Thymus (tissue), 11 donors: ENCODE measurements around the gene DNAJA4. TPM values are rescaled to one million over a fixed set of nuclear protein-coding genes. Genes with fewer than 3 reads are reported as not detected.

Experiments
- DNase-seq, 9 donors: peaks; one replicate each; pipeline ENCODE4 v3.0.0-alpha.2; 2013; ENCODE audit warnings: low spot score in 9 of 9, low read depth in 6 of 9, missing footprints in 1 of 9
- H3K27ac ChIP-seq, 2 donors: one replicate each; pipeline ENCODE4 v1.5.1; 2013; ENCODE audit warnings: control low read depth in 1 of 2, low read depth in 1 of 2, low read length in 1 of 2, mild to moderate bottlenecking in 1 of 2, moderate library complexity in 1 of 2
- H3K27me3 ChIP-seq, 2 donors: one replicate each; pipeline ENCODE4 v1.5.1; 2013; ENCODE audit warnings: low read length in 1 of 2; ENCODE audit not compliant: control insufficient read depth in 2 of 2, insufficient read depth in 1 of 2
- H3K36me3 ChIP-seq, 2 donors: one replicate each; pipeline ENCODE4 v1.5.1; 2013; ENCODE audit warnings: low read length in 1 of 2, mild to moderate bottlenecking in 1 of 2, moderate library complexity in 1 of 2; ENCODE audit not compliant: control insufficient read depth in 2 of 2, insufficient read depth in 2 of 2
- H3K4me1 ChIP-seq, 2 donors: one replicate each; pipeline ENCODE4 v1.5.1; 2013; ENCODE audit warnings: low read length in 2 of 2; ENCODE audit not compliant: control insufficient read depth in 2 of 2, insufficient read depth in 2 of 2
- H3K4me3 ChIP-seq, 2 donors: one replicate each; pipeline ENCODE4 v1.5.1; 2013; ENCODE audit warnings: low read length in 2 of 2, control low read depth in 1 of 2, mild to moderate bottlenecking in 1 of 2
- H3K9me3 ChIP-seq, 2 donors: one replicate each; pipeline ENCODE4 v1.5.1; 2013; ENCODE audit warnings: low read length in 1 of 2, mild to moderate bottlenecking in 1 of 2; ENCODE audit not compliant: control insufficient read depth in 2 of 2, insufficient read depth in 1 of 2
- WGBS: extraction: QIAGEN DNeasy Blood & Tissue Kit; methylation state at CpG from one replicate; pipeline ENCODE4 v1.1.7; 2013; 5-methylcytosine and 5-hydroxymethylcytosine counted together
- polyA plus RNA-seq: library from polyadenylated mRNA; stranded (reverse); fragments of 200-250 nt; gene quantifications from one replicate; pipeline ENCODE4 v1.2.3, GENCODE V29; 2013
- total RNA-seq: library from RNA; stranded (reverse); fragments of 120-200 nt; gene quantifications from one replicate; pipeline ENCODE4 v1.2.4, GENCODE V29; 2013
- donor health status: healthy.

The DNAJA4 gene
- total and polyA plus RNA-seq, 2 donors, result 6.2 to 19.0 TPM

GRCh38 chr15:78282324-78282723 lies 18.0 kb downstream of the DNAJA4 start:
- Histone ChIP-seq H3K27ac (no peak overlapping the region), H3K9me3 (no peaks in the 10 kb centered on the region), H3K4me3 (no peak overlapping the region), H3K4me1 (no peaks in the 10 kb centered on the region), H3K36me3 (peaks cover 48 to 61% of the 10 kb centered on the region in 2 donors), H3K27me3 (no peaks in the 10 kb centered on the region)
- no peak for DNase-seq
- 100% methylated on average over 2 of the region's 2 CpGs for WGBS

DNA sequence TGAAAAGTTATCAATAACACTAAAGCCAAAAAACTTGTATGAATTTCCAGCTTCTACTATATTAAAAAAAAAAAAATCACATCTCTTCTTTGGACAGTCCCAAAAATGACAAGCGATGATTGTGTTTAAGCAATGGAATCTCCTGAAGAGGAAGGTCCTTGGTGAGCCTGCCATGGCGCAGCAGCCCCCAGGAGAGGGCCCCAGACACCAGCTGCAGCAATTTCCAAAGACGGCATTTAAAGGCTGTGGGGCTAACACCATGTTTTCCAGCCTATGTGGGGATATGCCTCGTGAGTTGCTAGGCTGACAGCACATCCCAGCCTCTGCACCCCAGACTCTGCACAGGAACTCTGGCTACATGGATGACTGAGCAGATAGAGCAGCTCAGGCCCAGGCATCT lies 20.4 kb downstream of the DNAJA4 start:
- Histone ChIP-seq H3K27ac (no peak overlapping the region), H3K4me3 (no peak overlapping the region)
- WGBS, result 97% methylated on average over 4 of the region's 4 CpGs

GRCh38 chr15:78290222-78290621 lies 25.9 kb downstream of the DNAJA4 start:
- H3K27me3 ChIP-seq, result no peaks in the 10 kb centered on the region
- H3K4me3 ChIP-seq, result no peak overlapping the region
- H3K9me3 ChIP-seq, result no peaks in the 10 kb centered on the region
- 87% methylated on average over 3 of the region's 3 CpGs for WGBS
- H3K27ac ChIP-seq, result no peak overlapping the region
- no peak for DNase-seq
- H3K4me1 ChIP-seq, result no peaks in the 10 kb centered on the region
- peaks cover 27 to 45% of the 10 kb centered on the region in 2 donors for H3K36me3 ChIP-seq

More for the DNA sequence above, 20.4 kb downstream of the DNAJA4 start:
- Histone ChIP-seq H3K4me1 (no peaks in the 10 kb centered on the region), H3K9me3 (no peaks in the 10 kb centered on the region), H3K36me3 (peaks cover 42 to 73% of the 10 kb centered on the region in 2 donors), H3K27me3 (no peaks in the 10 kb centered on the region)
- no peak for DNase-seq

DNA sequence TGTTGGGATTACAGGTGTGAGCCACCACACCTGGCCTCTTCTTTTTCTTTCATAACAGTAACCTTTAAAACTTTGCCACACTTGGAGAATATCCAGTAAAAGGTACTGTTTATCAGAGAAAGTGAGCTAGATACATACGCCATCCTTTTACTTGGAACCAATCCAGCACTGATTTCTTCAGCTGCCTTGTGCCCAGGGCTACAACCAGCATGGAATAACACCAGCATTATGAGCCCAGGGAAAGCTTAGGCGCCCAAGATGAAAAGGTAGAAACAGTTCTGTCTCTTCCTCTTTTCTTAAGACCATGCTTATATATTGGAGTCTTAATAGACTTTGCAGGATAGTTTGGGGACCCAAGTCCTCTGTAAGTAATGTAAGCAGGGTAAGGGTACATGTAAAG lies 26.7 kb downstream of the DNAJA4 start:
- WGBS, result 99% methylated on average over 2 of the region's 2 CpGs

DNA sequence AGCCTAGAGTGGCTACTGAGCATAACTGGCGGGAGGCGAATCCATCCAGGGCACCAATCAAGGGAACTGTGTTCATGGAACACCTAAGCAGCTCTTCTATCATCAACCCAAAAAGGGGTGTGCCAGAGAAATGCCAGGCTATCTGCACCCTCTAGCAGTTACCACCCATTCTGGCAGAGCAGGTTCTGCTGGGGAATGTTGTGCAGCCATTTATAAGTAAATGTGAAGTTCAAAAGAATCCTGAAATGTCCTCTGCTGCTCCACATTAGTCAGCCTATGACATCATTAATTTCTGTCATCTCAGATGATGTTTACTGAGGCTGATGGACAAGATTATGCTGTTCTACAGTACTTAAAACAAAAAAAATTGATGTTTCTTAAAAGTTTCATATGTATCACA lies 27.3 kb downstream of the DNAJA4 start:
- WGBS, result 99% methylated on average over 2 of the region's 2 CpGs
- no peak for DNase-seq
- H3K9me3 ChIP-seq, result no peaks in the 10 kb centered on the region
- H3K27ac ChIP-seq, result no peak overlapping the region
- H3K27me3 ChIP-seq, result no peaks in the 10 kb centered on the region
- no peaks in the 10 kb centered on the region for H3K4me1 ChIP-seq
- H3K4me3 ChIP-seq, result no peak overlapping the region
- peaks cover 27 to 38% of the 10 kb centered on the region in 2 donors for H3K36me3 ChIP-seq

More for the DNA sequence above, 26.7 kb downstream of the DNAJA4 start:
- H3K27ac ChIP-seq, result no peak overlapping the region
- no peak for DNase-seq
- H3K4me3 ChIP-seq, result no peak overlapping the region
- H3K36me3 ChIP-seq, result peaks cover 27 to 43% of the 10 kb centered on the region in 2 donors
- no peaks in the 10 kb centered on the region for H3K27me3 ChIP-seq
- no peaks in the 10 kb centered on the region for H3K4me1 ChIP-seq
- H3K9me3 ChIP-seq, result no peaks in the 10 kb centered on the region

DNA sequence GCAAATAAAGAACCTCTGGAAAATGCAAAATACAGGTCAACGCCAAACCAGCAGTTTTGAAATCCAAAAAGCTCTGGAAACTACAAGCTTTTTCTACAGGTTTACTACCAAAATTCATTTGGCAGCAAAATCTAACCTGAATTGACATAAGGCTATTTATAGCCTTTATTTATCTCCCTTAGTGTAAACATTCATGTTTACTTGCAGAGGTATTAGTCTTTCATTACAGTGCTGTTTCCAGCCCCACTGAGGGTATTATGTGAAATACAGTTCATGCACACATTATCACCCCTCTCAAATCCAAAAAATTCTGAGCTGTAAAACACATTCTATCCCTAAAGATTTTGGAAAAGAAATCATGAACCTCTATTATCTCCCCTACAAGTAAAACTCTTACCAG lies 27.9 kb downstream of the DNAJA4 start:
- DNase-seq, result no peak
- WGBS, result 100% methylated on average over 1 of the region's 1 CpG
- Histone ChIP-seq H3K4me1 (no peaks in the 10 kb centered on the region), H3K27me3 (no peaks in the 10 kb centered on the region), H3K36me3 (peaks cover 25 to 35% of the 10 kb centered on the region in 2 donors), H3K9me3 (no peaks in the 10 kb centered on the region), H3K4me3 (no peak overlapping the region), H3K27ac (no peak overlapping the region)

- peaks cover 0 to 15% of the 10 kb centered on the region in 2 donors for H3K27me3 ChIP-seq
- peak within 1 kb of the TSS; percentile 16 to 64 for H3K27ac ChIP-seq
- H3K36me3 ChIP-seq, result peaks cover under 1 to 5% of the 10 kb centered on the region in 2 donors
- H3K4me1 ChIP-seq, result peaks cover 5 to 8% of the 10 kb centered on the region in 2 donors
- H3K9me3 ChIP-seq, result no peaks in the 10 kb centered on the region
- peak within 1 kb of the TSS; percentile 77 to 95 for H3K4me3 ChIP-seq
- under 1% methylated on average over 55 of the region's 55 CpGs for WGBS
- DNase-seq, result peak; percentile 74 to 97 (median 92)
Observed at GRCh38 chr15:78299101-78299930, 35.0 kb downstream of the DNAJA4 start, which contains the start of gene SKIC8. TSS of gene SKIC8 (minus strand) at chr15:78299609. CDS start at chr15:78295686, 3,923 bp downstream.

- DNase-seq, result no peak
- Histone ChIP-seq H3K27ac (no peak overlapping the region), H3K9me3 (no peaks in the 10 kb centered on the region), H3K4me1 (peaks cover 5 to 8% of the 10 kb centered on the region in 2 donors), H3K4me3 (no peak overlapping the region), H3K36me3 (no peaks in the 10 kb centered on the region), H3K27me3 (peaks cover 0 to 19% of the 10 kb centered on the region in 2 donors)
Observed at GRCh38 chr15:78301326-78301725, 37.0 kb downstream of the DNAJA4 start.

DNA sequence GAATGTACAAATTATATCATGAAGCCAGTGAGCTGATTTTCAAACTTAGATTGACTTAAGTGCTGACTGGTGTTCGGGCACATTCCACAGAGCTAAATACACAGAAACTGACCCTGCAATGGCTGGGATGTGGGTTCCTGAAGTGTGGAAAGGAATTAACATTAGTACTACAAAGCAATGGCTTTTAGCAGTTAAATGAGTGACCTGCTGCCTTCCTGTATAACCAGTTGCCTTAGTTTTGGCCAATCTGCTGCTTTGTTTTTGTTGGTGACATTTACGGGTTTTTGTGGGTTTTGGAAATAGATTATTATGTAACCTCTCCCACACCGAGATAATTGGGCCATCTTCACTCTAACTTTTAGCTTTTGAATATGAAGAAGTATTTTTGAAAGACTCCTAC lies 37.5 kb downstream of the DNAJA4 start:
- Histone ChIP-seq H3K4me3 (no peak overlapping the region), H3K36me3 (no peaks in the 10 kb centered on the region), H3K27me3 (peaks cover 0 to 21% of the 10 kb centered on the region in 2 donors), H3K9me3 (no peaks in the 10 kb centered on the region), H3K4me1 (peaks cover 5 to 8% of the 10 kb centered on the region in 2 donors), H3K27ac (no peak overlapping the region)
- 52% methylated on average over 3 of the region's 3 CpGs for WGBS
- no peak for DNase-seq
